RCC 7860 (cell line): ENCODE results near the gene PLAC8L1.
A peak's percentile ranks its signal among the peaks of the same experiment; 100 is the strongest.

Source experiments
- DNase-seq: peaks from one replicate; pipeline ENCODE4 v3.0.0-alpha.2; 2015; ENCODE audit warnings: low spot score
- FAIRE-seq: peaks from 2 replicates; lab custom pipeline; 2012; peaks lifted over from hg19 to GRCh38; lab: Jason Lieb, UNC

PLAC8L1 gene

GRCh38 chr5:146047396-146047795 lies 58.0 kb downstream of the PLAC8L1 start:
- DNase-seq (peak; percentile 93), FAIRE-seq (peak; percentile 94)

GRCh38 chr5:146043722-146044121 lies 61.7 kb downstream of the PLAC8L1 start:
- no peak for FAIRE-seq
- DNase-seq = no peak

GRCh38 chr5:146042628-146043279 lies 62.6 kb downstream of the PLAC8L1 start:
- FAIRE-seq (peak; percentile 89), DNase-seq (peak; percentile 82)

GRCh38 chr5:146041180-146041789 lies 64.1 kb downstream of the PLAC8L1 start:
- no peak for FAIRE-seq
- DNase-seq = no peak

- FAIRE-seq = no peak
- DNase-seq = no peak
These were observed 64.8 kb downstream of the PLAC8L1 start for GRCh38 chr5:146040527-146040926.

GRCh38 chr5:146039420-146039819 lies 66.0 kb downstream of the PLAC8L1 start:
- FAIRE-seq (no peak), DNase-seq (no peak)

GRCh38 chr5:146034605-146035004 lies 70.8 kb downstream of the PLAC8L1 start:
- no peak for FAIRE-seq
- no peak for DNase-seq
